Fibroblast of lung (primary cell): ENCODE measurements around the gene IL21R. TPM values are rescaled to one million over a fixed set of nuclear protein-coding genes. Genes with fewer than 3 reads are reported as not detected.

Experiments used
- DNase-seq, 2 donors: peaks; one replicate each; pipeline versions ENCODE4 v3.0.0 to v3.0.0-alpha.2; 2010; ENCODE audit warnings: low read depth in 2 of 2
- H2AFZ ChIP-seq: 2 replicates; pipeline ENCODE4 v1.5.1; 2012; ENCODE audit warnings: low read length, control low read depth, inconsistent platforms
- H3K27ac ChIP-seq: 2 replicates; pipeline ENCODE4 v1.5.1; 2011; ENCODE audit warnings: low read length, control low read depth; ENCODE audit not compliant: insufficient read depth
- H3K27me3 ChIP-seq: 2 replicates; pipeline ENCODE4 v1.5.1; 2011; ENCODE audit warnings: mild to moderate bottlenecking, low read length; ENCODE audit not compliant: control insufficient read depth, insufficient read depth
- H3K36me3 ChIP-seq: 2 replicates; pipeline ENCODE4 v1.5.1; 2011; ENCODE audit warnings: low read length; ENCODE audit not compliant: control insufficient read depth, insufficient read depth
- H3K4me1 ChIP-seq: 2 replicates; pipeline ENCODE4 v1.5.1; 2011; ENCODE audit warnings: low read length; ENCODE audit not compliant: control insufficient read depth, insufficient read depth; ENCODE audit errors: extremely low read depth
- H3K4me2 ChIP-seq: 2 replicates; pipeline ENCODE4 v1.5.1; 2011; ENCODE audit warnings: low read length, control low read depth; ENCODE audit not compliant: insufficient read depth; ENCODE audit errors: extremely low read depth
- H3K4me3 ChIP-seq, 4 experiments: fragments of 200-600 bp in 1 of 4; sonication (generic) in 1 of 4; replicated peaks in 1 of 4; 2 replicates each; pipeline ENCODE4 v1.5.1; 2011 to 2016; ENCODE audit warnings: low read length in 4 of 4, low read depth in 3 of 4, mild to moderate bottlenecking in 3 of 4, control low read depth in 2 of 4, inconsistent platforms in 1 of 4, mixed read lengths in 1 of 4; ENCODE audit not compliant: insufficient read depth in 1 of 4; ENCODE audit errors: control extremely low read depth in 1 of 4
- H3K79me2 ChIP-seq: 2 replicates; pipeline ENCODE4 v1.5.1; 2012; ENCODE audit warnings: mild to moderate bottlenecking, low read length, inconsistent platforms; ENCODE audit not compliant: control insufficient read depth, insufficient read depth
- H3K9ac ChIP-seq: 2 replicates; pipeline ENCODE4 v1.5.1; 2011; ENCODE audit warnings: mild to moderate bottlenecking, low read length, control low read depth; ENCODE audit not compliant: insufficient read depth
- H3K9me3 ChIP-seq: 2 replicates; pipeline ENCODE4 v1.5.1; 2012; ENCODE audit warnings: low read depth, low read length; ENCODE audit not compliant: control insufficient read depth, insufficient read depth
- H4K20me1 ChIP-seq: 2 replicates; pipeline ENCODE4 v1.5.1; 2011; ENCODE audit warnings: low read length; ENCODE audit not compliant: control insufficient read depth, insufficient read depth; ENCODE audit errors: extremely low read depth
- EZH2 ChIP-seq: IDR thresholded peaks from 2 replicates; pipeline ENCODE4 v1.5.1; 2012; ENCODE audit warnings: low read length, control low read depth, mild to moderate bottlenecking; ENCODE audit errors: missing control alignments
- polyA plus RNA-seq, 2 donors: library from polyadenylated mRNA; depleted of rRNA in 1 of 2; stranded (reverse) in 1 of 2; unstranded in 1 of 2; fragments of >200 nt; gene quantifications; 2 replicates each; pipeline ENCODE4 v1.2.1, GENCODE V29; 2011 to 2012; ENCODE audit warnings: missing spikeins in 1 of 2
- total RNA-seq: library from RNA; depleted of rRNA; stranded (reverse); fragments of >200 nt; gene quantifications from 2 replicates; pipeline ENCODE4 v1.2.1, GENCODE V29; 2014
- TF ChIP-seq, protein P1 (sequence below), 2 donors: IDR thresholded peaks in 1 of 2; conservative IDR thresholded peaks in 1 of 2; 1 replicate in 1 of 2; 2 replicates in 1 of 2; pipeline ENCODE4 v1.5.1; 2011 to 2012; ENCODE audit warnings: low read length in 2 of 2, control low read depth in 1 of 2, inconsistent platforms in 1 of 2, low read depth in 1 of 2, mild to moderate bottlenecking in 1 of 2

IL21R gene
- total and polyA plus RNA-seq, 2 donors (not counting 1 experiment from before 2014, with no cell fraction given), result 0.95 to 7.4 TPM

DNA sequence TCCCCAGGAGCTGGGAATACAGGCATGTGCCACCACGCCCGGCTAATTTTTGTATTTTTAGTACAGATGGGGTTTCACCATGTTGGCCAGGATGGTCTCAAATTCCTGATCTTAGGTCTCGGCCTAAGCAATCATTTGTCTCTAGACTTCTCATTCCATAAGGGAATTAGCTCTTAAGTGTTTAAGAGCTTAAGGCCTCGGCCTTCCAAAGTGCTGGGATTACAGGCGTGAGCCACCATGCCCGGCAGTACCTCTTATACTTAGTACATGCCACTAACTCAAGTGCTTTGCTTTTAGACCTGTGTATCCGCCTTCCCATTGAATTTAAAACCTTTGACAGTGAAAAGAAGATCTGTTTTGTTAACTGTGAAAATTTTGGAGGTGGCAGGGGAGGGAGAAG lies 16.6 kb upstream of the IL21R start:
- H4K20me1 ChIP-seq, result no peaks in the 10 kb centered on the region
- peaks cover 12% of the 10 kb centered on the region for H3K27me3 ChIP-seq
- TF ChIP-seq, protein P1, sequence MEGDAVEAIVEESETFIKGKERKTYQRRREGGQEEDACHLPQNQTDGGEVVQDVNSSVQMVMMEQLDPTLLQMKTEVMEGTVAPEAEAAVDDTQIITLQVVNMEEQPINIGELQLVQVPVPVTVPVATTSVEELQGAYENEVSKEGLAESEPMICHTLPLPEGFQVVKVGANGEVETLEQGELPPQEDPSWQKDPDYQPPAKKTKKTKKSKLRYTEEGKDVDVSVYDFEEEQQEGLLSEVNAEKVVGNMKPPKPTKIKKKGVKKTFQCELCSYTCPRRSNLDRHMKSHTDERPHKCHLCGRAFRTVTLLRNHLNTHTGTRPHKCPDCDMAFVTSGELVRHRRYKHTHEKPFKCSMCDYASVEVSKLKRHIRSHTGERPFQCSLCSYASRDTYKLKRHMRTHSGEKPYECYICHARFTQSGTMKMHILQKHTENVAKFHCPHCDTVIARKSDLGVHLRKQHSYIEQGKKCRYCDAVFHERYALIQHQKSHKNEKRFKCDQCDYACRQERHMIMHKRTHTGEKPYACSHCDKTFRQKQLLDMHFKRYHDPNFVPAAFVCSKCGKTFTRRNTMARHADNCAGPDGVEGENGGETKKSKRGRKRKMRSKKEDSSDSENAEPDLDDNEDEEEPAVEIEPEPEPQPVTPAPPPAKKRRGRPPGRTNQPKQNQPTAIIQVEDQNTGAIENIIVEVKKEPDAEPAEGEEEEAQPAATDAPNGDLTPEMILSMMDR (conservative IDR thresholded peaks at IDR 0.05 in 1 of 2, IDR thresholded peaks at IDR 0.05 in 1 of 2; ENCODE audit: low read depth in 1 of 2, low read length in 2 of 2), result no peak
- TF ChIP-seq EZH2, result no peak
- H3K4me2 ChIP-seq, result no peak overlapping the region
- no peaks in the 10 kb centered on the region for H3K9me3 ChIP-seq
- no peaks in the 10 kb centered on the region for H3K79me2 ChIP-seq
- DNase-seq, result no peak
- no peak overlapping the region for H3K4me3 ChIP-seq
- H3K36me3 ChIP-seq, result no peaks in the 10 kb centered on the region
- H3K27ac ChIP-seq, result no peak overlapping the region
- no peak overlapping the region for H3K9ac ChIP-seq
- H2AFZ ChIP-seq, result no peak overlapping the region
- no peaks in the 10 kb centered on the region for H3K4me1 ChIP-seq

DNA sequence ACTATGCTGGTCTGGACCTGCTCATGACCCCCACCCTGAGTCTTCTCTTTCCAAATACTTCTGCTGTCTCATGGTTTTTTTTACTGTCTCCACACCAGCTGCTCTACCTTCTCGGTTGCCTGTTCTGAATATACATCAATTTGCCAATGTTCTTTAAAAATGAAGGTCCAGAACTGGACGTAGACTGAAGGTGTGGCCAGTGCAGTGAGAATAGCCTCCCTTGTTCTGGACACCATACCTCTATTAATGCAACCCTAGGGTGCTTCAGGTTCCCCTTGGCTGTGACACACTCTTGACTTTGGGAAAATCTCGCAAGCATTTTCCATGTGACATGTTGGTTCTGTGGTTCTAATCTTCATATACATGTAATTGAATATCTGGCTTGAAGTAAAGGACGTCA lies 15.3 kb upstream of the IL21R start:
- H3K4me1 ChIP-seq, result no peaks in the 10 kb centered on the region
- no peak overlapping the region for H3K9ac ChIP-seq
- no peak overlapping the region for H3K27ac ChIP-seq
- no peak overlapping the region for H2AFZ ChIP-seq
- H3K79me2 ChIP-seq, result no peaks in the 10 kb centered on the region
- H3K9me3 ChIP-seq, result no peaks in the 10 kb centered on the region
- H3K27me3 ChIP-seq, result peaks cover 15% of the 10 kb centered on the region
- no peak overlapping the region for H3K4me3 ChIP-seq
- no peak for DNase-seq
- no peaks in the 10 kb centered on the region for H3K36me3 ChIP-seq
- H3K4me2 ChIP-seq, result no peak overlapping the region
- TF ChIP-seq, protein P1 (conservative IDR thresholded peaks at IDR 0.05 in 1 of 2, IDR thresholded peaks at IDR 0.05 in 1 of 2; ENCODE audit: low read depth in 1 of 2, low read length in 2 of 2), result no peak
- no peak for TF ChIP-seq EZH2
- H4K20me1 ChIP-seq, result no peaks in the 10 kb centered on the region

DNA sequence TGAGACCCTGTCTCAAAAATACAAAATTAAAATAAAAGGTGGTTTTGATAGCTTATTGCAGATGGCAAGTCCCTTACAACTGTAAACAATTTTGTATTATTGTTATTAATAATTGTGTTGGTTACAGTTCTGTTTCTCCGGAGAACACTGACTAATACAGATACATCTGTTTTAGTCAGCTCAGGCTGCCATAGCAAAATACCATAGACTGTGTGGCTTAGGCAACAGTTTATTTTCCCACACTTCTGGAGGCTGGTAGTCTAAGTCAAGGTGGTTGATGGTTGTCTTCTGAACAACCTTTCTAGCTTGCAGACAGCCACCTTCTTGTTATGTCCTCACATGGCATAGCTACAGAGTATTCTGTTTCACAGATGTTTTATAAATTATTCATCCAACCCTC lies 14.2 kb upstream of the IL21R start:
- Histone ChIP-seq H2AFZ (no peak overlapping the region), H3K9ac (no peak overlapping the region), H3K4me3 (no peak overlapping the region), H3K79me2 (no peaks in the 10 kb centered on the region), H3K36me3 (no peaks in the 10 kb centered on the region), H3K9me3 (no peaks in the 10 kb centered on the region), H3K27me3 (peaks cover 16% of the 10 kb centered on the region), H3K4me2 (no peak overlapping the region), H3K27ac (no peak overlapping the region), H3K4me1 (no peaks in the 10 kb centered on the region), H4K20me1 (no peaks in the 10 kb centered on the region)
- TF ChIP-seq, protein P1 (conservative IDR thresholded peaks at IDR 0.05 in 1 of 2, IDR thresholded peaks at IDR 0.05 in 1 of 2; ENCODE audit: low read depth in 1 of 2, low read length in 2 of 2), result no peak
- no peak for TF ChIP-seq EZH2
- no peak for DNase-seq
